ENCODE results near the gene USP9Y. TPM values are rescaled to one million over a fixed set of nuclear protein-coding genes. Genes with fewer than 3 reads are reported as not detected.

USP9Y gene, protein sequence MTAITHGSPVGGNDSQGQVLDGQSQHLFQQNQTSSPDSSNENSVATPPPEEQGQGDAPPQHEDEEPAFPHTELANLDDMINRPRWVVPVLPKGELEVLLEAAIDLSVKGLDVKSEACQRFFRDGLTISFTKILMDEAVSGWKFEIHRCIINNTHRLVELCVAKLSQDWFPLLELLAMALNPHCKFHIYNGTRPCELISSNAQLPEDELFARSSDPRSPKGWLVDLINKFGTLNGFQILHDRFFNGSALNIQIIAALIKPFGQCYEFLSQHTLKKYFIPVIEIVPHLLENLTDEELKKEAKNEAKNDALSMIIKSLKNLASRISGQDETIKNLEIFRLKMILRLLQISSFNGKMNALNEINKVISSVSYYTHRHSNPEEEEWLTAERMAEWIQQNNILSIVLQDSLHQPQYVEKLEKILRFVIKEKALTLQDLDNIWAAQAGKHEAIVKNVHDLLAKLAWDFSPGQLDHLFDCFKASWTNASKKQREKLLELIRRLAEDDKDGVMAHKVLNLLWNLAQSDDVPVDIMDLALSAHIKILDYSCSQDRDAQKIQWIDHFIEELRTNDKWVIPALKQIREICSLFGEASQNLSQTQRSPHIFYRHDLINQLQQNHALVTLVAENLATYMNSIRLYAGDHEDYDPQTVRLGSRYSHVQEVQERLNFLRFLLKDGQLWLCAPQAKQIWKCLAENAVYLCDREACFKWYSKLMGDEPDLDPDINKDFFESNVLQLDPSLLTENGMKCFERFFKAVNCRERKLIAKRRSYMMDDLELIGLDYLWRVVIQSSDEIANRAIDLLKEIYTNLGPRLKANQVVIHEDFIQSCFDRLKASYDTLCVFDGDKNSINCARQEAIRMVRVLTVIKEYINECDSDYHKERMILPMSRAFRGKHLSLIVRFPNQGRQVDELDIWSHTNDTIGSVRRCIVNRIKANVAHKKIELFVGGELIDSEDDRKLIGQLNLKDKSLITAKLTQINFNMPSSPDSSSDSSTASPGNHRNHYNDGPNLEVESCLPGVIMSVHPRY (N-terminal part only)
- total RNA-seq (2014; rRNA removed; shearing (Covaris generic)): not detected in 2 replicates

DNA sequence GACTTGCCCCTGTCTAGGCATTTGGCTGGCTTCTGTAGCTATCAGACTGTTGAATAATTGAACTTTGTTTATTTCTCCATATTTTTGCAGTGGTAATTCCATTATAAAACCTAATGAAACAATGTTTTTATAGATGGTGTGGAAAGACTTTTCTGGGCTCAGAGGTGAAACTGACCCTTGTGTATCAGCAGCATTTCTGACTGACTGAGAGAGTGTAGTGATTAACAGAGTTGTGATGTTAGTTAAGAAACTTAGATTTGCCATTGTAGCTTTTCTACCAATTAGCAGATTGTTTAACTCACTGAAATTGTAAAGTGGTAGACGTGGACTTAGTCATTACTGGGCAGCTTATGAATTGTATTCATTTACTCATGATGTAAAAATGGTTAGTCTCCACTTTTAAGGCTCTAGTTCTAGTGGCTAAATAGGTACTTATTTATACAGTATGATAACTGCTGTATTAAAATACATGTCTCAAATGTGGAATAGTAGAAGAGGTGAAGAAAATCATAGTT, at the start of gene USP9Y:
Gene USP9Y (plus strand): TSS at position 51 of the 515 bp plus-strand sequence. CDS start 8,217 bp downstream, outside the sequence.

DNA sequence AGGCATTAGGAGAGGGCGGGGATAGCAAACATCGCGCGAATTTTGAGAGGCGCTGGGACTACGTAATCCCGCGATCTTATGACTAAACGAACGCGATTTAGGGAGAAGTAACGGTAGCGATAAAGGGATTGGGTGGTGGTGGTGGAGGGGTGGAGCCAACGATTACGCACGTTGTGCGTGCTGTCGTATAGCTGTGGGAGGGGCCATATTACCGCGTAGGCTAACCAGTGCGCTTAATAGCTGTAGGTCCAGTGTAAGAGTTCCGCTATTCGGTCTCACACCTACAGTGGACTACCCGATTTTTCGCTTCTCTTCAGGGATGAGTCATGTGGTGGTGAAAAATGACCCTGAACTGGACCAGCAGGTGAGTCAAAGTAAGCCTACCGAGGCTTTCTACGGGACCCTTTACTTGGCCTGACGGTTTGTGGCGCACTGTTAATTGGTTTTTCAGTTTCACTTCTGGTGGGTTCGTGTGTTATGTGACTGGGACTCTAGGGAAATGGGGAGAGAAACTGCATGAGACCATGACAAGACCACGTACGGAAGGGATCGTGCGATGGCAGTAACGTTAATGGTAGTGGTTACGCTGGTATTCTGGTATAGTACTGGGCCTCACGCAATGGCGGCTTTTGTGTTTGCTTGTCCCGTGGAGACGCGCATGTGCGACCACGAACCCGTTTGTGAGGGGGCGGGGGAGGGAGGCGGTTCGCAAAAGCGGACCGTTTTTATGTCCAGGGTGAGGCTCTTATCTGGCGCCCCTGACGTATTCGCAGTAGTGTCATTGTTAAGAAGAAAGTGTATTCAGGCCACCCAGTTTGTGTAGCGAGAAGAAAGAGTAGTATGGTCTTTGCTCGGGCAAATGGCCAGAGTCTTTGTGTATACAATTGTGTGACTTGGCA, 203.8 kb downstream of the USP9Y start, which contains the start of gene DDX3Y:
Gene DDX3Y (plus strand): TSS at position 251 of the 899 bp plus-strand sequence. CDS start 69 bp downstream, at position 320.

Other genes with a start within 250 kb of the USP9Y start
- gene DDX3Y, start 203.6 kb downstream of the USP9Y start, total RNA-seq (2014; rRNA removed; shearing (Covaris generic)): not detected in 2 replicates

Data from A375 (cell line).